ENCODE data around the gene MRPS23.

- TF ChIP-seq EZH2 (IDR thresholded peaks at IDR 0.05; ENCODE audit: low read depth, low read length, severe bottlenecking) (no peak), CTCF (IDR thresholded peaks at IDR 0.05; ENCODE audit: control extremely low read depth in 1 of 3, insufficient read depth in 1 of 3, low read depth in 1 of 3, low read length in 3 of 3) (no peak), POLR2A (IDR thresholded peaks at IDR 0.05; ENCODE audit: control extremely low read depth in 1 of 2, low read depth in 2 of 2, low read length in 2 of 2) (no peak), SP1 (IDR thresholded peaks at IDR 0.05; ENCODE audit: low read depth, low read length) (no peak), TAF1 (IDR thresholded peaks at IDR 0.05; ENCODE audit: low read depth, low read length) (no peak), CREB1 (IDR thresholded peaks at IDR 0.05) (no peak), POLR2AphosphoS5 (IDR thresholded peaks at IDR 0.05; ENCODE audit: low read depth, low read length) (no peak), SRF (IDR thresholded peaks at IDR 0.05; ENCODE audit: low read depth, low read length) (no peak), CEBPB (IDR thresholded peaks at IDR 0.05; ENCODE audit: low read depth, low read length) (no peak), HDAC6 (IDR thresholded peaks at IDR 0.05; ENCODE audit: low read depth, low read length) (no peak), RBBP5 (IDR thresholded peaks at IDR 0.05; ENCODE audit: borderline replicate concordance, low read depth, low read length) (no peak), EP300 (IDR thresholded peaks at IDR 0.05; ENCODE audit: borderline replicate concordance in 1 of 2, low read depth in 2 of 2, low read length in 2 of 2) (no peak)
Measured at GRCh38 chr17:57877803-57878377, 28.0 kb upstream of the MRPS23 start.
